HCT116 (cell line): Measurements from ENCODE around the gene TMEM91. TPM values are rescaled to one million over a fixed set of nuclear protein-coding genes. Genes with fewer than 3 reads are reported as not detected.

ENCODE experiments used
- ATAC-seq: fragments of 200-7000 bp; cut with Tn5 transposase; 2 replicates; pipeline ENCODE4 v1.9.1; 2020; ENCODE audit warnings: mild to moderate bottlenecking, moderate library complexity
- BruUV-seq: library from RNA; stranded (reverse); fragments of 400-500 nt; replicated peaks from 2 replicates; lab custom pipeline; 2021; lab: Mats Ljungman, UMichigan
- CTCF ChIA-PET: fragments of 300-600 bp; sonication (Branson Sonifier 250); formaldehyde crosslinking; loops from one replicate; lab custom pipeline; 2021; ENCODE audit warnings: antibody characterized with exemption; lab: Charles Lee
- POLR2A ChIA-PET: fragments of 300-600, 350-600 bp; sonication (Branson Sonifier 250); formaldehyde crosslinking; loops from one replicate; lab custom pipeline; 2021; ENCODE audit warnings: antibody characterized with exemption; lab: Charles Lee
- RAD21 ChIA-PET, 2 experiments: fragments of 300-600 bp; sonication (Branson Sonifier 250); formaldehyde crosslinking; loops; one replicate each; lab custom pipeline; 2023; ENCODE audit warnings: low total read pairs in 2 of 2; ENCODE audit not compliant: uncharacterized antibody in 2 of 2, unreplicated experiment in 2 of 2, low non-redundant PET in 1 of 2; lab: Charles Lee
- DNase-seq: peaks from one replicate; pipeline ENCODE4 v3.0.0-alpha.2; 2010; ENCODE audit warnings: low read depth, low spot score
- H2AFZ ChIP-seq: fragments of 200-600 bp; shearing (Covaris generic), sonication (generic); 2 replicates; pipeline ENCODE4 v1.6.1; 2017; ENCODE audit warnings: low read depth, mixed run types, mixed read lengths, antibody characterized with exemption, low read length; ENCODE audit not compliant: poor library complexity, severe bottlenecking
- H3K27ac ChIP-seq: 2 replicates; pipeline ENCODE4 v1.5.1; 2012; ENCODE audit warnings: low read depth, low read length
- H3K27me3 ChIP-seq: fragments of 200-600 bp; sonication (generic); 2 replicates; pipeline ENCODE4 v1.6.1; 2016; ENCODE audit warnings: mixed run types, low read length, mixed read lengths; ENCODE audit not compliant: insufficient read depth
- H3K36me3 ChIP-seq, 2 experiments: fragments of 200-500 bp in 1 of 2; fragments of 200-600 bp in 1 of 2; sonication (Bioruptor generic) in 1 of 2; sonication (generic) in 1 of 2; 2 replicates each; pipeline versions ENCODE4 v1.5.1 to v1.6.1; 2014 to 2016; ENCODE audit warnings: low read length in 2 of 2, inconsistent platforms in 1 of 2, mixed read lengths in 1 of 2, mixed run types in 1 of 2; ENCODE audit not compliant: insufficient read depth in 2 of 2, control insufficient read depth in 1 of 2
- H3K4me1 ChIP-seq, 2 experiments: fragments of 200-600 bp in 1 of 2; sonication (generic) in 1 of 2; 2 replicates each; pipeline versions ENCODE4 v1.5.1 to v1.6.1; 2012 to 2017; ENCODE audit warnings: low read length in 2 of 2, inconsistent platforms in 1 of 2, mild to moderate bottlenecking in 1 of 2, mixed read lengths in 1 of 2, mixed run types in 1 of 2, moderate library complexity in 1 of 2; ENCODE audit not compliant: insufficient read depth in 2 of 2, control insufficient read depth in 1 of 2
- H3K4me2 ChIP-seq: fragments of 200-600 bp; sonication (generic); 2 replicates; pipeline ENCODE4 v1.6.1; 2017; ENCODE audit warnings: mixed run types, low read length, mixed read lengths
- H3K4me3 ChIP-seq, 2 experiments: fragments of 200-600 bp in 1 of 2; sonication (generic) in 1 of 2; replicated peaks in 1 of 2; 2 replicates each; pipeline ENCODE4 v1.5.1; 2011 to 2016; ENCODE audit warnings: low read length in 2 of 2, control low read depth in 1 of 2, low read depth in 1 of 2, mild to moderate bottlenecking in 1 of 2, mixed read lengths in 1 of 2, mixed run types in 1 of 2
- H3K79me2 ChIP-seq: fragments of 200-600 bp; sonication (generic); 2 replicates; pipeline ENCODE4 v1.6.1; 2017; ENCODE audit warnings: mild to moderate bottlenecking, mixed run types, low read length, moderate library complexity, mixed read lengths; ENCODE audit not compliant: insufficient read depth
- H3K9ac ChIP-seq: fragments of 200-600 bp; sonication (generic); 2 replicates; pipeline ENCODE4 v1.6.1; 2016; ENCODE audit warnings: low read length, mixed read lengths
- H3K9me2 ChIP-seq: fragments of 200-600 bp; sonication (generic), shearing (Covaris generic); 2 replicates; pipeline ENCODE4 v1.6.1; 2017; ENCODE audit warnings: mixed run types, mild to moderate bottlenecking, moderate library complexity; ENCODE audit not compliant: insufficient read depth
- H3K9me3 ChIP-seq, 2 experiments: fragments of 200-500 bp in 1 of 2; fragments of 200-600 bp in 1 of 2; sonication (Bioruptor generic) in 1 of 2; sonication (generic) in 1 of 2; 2 replicates each; pipeline ENCODE4 v1.6.1; 2014 to 2017; ENCODE audit warnings: low read length in 2 of 2, mixed read lengths in 2 of 2, inconsistent platforms in 1 of 2, low read depth in 1 of 2, mild to moderate bottlenecking in 1 of 2, mixed run types in 1 of 2, moderate library complexity in 1 of 2; ENCODE audit not compliant: control insufficient read depth in 1 of 2, insufficient read depth in 1 of 2
- H4K20me1 ChIP-seq: fragments of 200-600 bp; sonication (generic), shearing (Covaris generic); 2 replicates; pipeline ENCODE4 v1.6.1; 2017; ENCODE audit warnings: mixed run types, mild to moderate bottlenecking, moderate library complexity; ENCODE audit not compliant: insufficient read depth
- ATF3 ChIP-seq: IDR thresholded peaks from 2 replicates; pipeline ENCODE4 v1.6.1; 2012
- CBX3 ChIP-seq: IDR thresholded peaks from 2 replicates; pipeline ENCODE4 v1.6.1; 2012; ENCODE audit warnings: low read depth
- CEBPB ChIP-seq: IDR thresholded peaks from 2 replicates; pipeline ENCODE4 v1.6.1; 2012; ENCODE audit warnings: low read depth
- CTCF ChIP-seq, 3 experiments: fragments of 200-600 bp in 1 of 3; sonication (generic) in 1 of 3; IDR thresholded peaks in 2 of 3; conservative IDR thresholded peaks in 1 of 3; 2 replicates each; pipeline ENCODE4 v1.5.1; 2012 to 2017; ENCODE audit warnings: low read depth in 2 of 3, low read length in 2 of 3, antibody characterized with exemption in 1 of 3, borderline replicate concordance in 1 of 3, control low read depth in 1 of 3, mild to moderate bottlenecking in 1 of 3, mixed read lengths in 1 of 3, mixed run types in 1 of 3, moderate library complexity in 1 of 3; ENCODE audit not compliant: insufficient read depth in 1 of 3
- EGR1 ChIP-seq: IDR thresholded peaks from 2 replicates; pipeline ENCODE4 v1.6.1; 2012; ENCODE audit warnings: low read depth
- ELF1 ChIP-seq: IDR thresholded peaks from 2 replicates; pipeline ENCODE4 v1.6.1; 2012; ENCODE audit warnings: low read depth, borderline replicate concordance
- EZH2 ChIP-seq: fragments of 200-600 bp; sonication (generic); IDR thresholded peaks from 2 replicates; pipeline ENCODE4 v1.6.1; 2017; ENCODE audit warnings: antibody characterized with exemption, mixed run types
- EZH2phosphoT487 ChIP-seq: fragments of 200-600 bp; IDR thresholded peaks from 2 replicates; pipeline ENCODE4 v1.6.1; 2018; ENCODE audit warnings: antibody characterized with exemption, borderline replicate concordance
- FOSL1 ChIP-seq: IDR thresholded peaks from 2 replicates; pipeline ENCODE4 v1.6.1; 2012; ENCODE audit warnings: low read depth
- JUND ChIP-seq: IDR thresholded peaks from 2 replicates; pipeline ENCODE4 v1.6.1; 2012
- MAX ChIP-seq: IDR thresholded peaks from 2 replicates; pipeline ENCODE4 v1.6.1; 2012
- POLR2A ChIP-seq: IDR thresholded peaks from 2 replicates; pipeline ENCODE4 v1.7.0; 2011; ENCODE audit warnings: borderline replicate concordance; ENCODE audit not compliant: insufficient read depth, insufficient read length; ENCODE audit errors: extremely low read depth
- RAD21 ChIP-seq: IDR thresholded peaks from 2 replicates; pipeline ENCODE4 v1.6.1; 2012; ENCODE audit warnings: low read depth, mild to moderate bottlenecking
- SIN3A ChIP-seq: IDR thresholded peaks from 2 replicates; pipeline ENCODE4 v1.6.1; 2012; ENCODE audit warnings: low read depth
- SP1 ChIP-seq: IDR thresholded peaks from 2 replicates; pipeline ENCODE4 v1.6.1; 2012; ENCODE audit warnings: low read depth
- SRF ChIP-seq: IDR thresholded peaks from 2 replicates; pipeline ENCODE4 v1.6.1; 2012; ENCODE audit warnings: low read depth
- TCF7L2 ChIP-seq: IDR thresholded peaks from 2 replicates; pipeline ENCODE4 v1.7.0; 2011; ENCODE audit warnings: borderline replicate concordance, inconsistent platforms; ENCODE audit not compliant: insufficient read depth, insufficient read length; ENCODE audit errors: extremely low read depth
- YY1 ChIP-seq: IDR thresholded peaks from 2 replicates; pipeline ENCODE4 v1.6.1; 2011; ENCODE audit warnings: low read length, low read depth, moderate library complexity, mild to moderate bottlenecking; ENCODE audit not compliant: insufficient replicate concordance; ENCODE audit errors: extremely low read depth
- ZBTB33 ChIP-seq: IDR thresholded peaks from 2 replicates; pipeline ENCODE4 v1.6.1; 2011; ENCODE audit warnings: mild to moderate bottlenecking, low read length, moderate library complexity; ENCODE audit not compliant: insufficient replicate concordance; ENCODE audit errors: extremely low read depth
- ZNF274 ChIP-seq: fragments of 200-500 bp; sonication (Bioruptor generic); IDR thresholded peaks from 2 replicates; pipeline ENCODE4 v1.6.1; 2014; ENCODE audit warnings: mild to moderate bottlenecking, low read depth, low read length, inconsistent platforms
- intact Hi-C: fragments of 100-400 bp; cut with micrococcal nuclease; formaldehyde crosslinking; loops from 2 replicates; pipeline ENCODE4 v1.10.0; 2022
- total RNA-seq: library from RNA; stranded (reverse); gene quantifications from one replicate; pipeline ENCODE4 v1.2.1, GENCODE V29; 2021; ENCODE audit not compliant: unreplicated experiment

The TMEM91 gene
- total RNA-seq, 1 experiment from 2014 or later: 4.4 TPM

- no peak for TF ChIP-seq ZNF274
- no peak for TF ChIP-seq POLR2A
- no peak for TF ChIP-seq CEBPB
- TF ChIP-seq YY1: no peak
- no peak for TF ChIP-seq EGR1
- no peak for TF ChIP-seq EZH2
- no peak for TF ChIP-seq RAD21
- TF ChIP-seq CTCF (IDR thresholded peaks at IDR 0.05 in 2 of 3, conservative IDR thresholded peaks at IDR 0.05 in 1 of 3; ENCODE audit: borderline replicate concordance in 1 of 3, insufficient read depth in 1 of 3, low read depth in 2 of 3, low read length in 2 of 3): no peak
- TF ChIP-seq FOSL1: no peak
Observed at GRCh38 chr19:41391618-41392017, 15.3 kb downstream of the TMEM91 start (continued).

- no peak overlapping the region for H3K4me3 ChIP-seq
- H3K27ac ChIP-seq: no peak overlapping the region
- H3K9me3 ChIP-seq: no peaks in the 10 kb centered on the region
- RAD21 ChIA-PET: no interaction called here
- H3K79me2 ChIP-seq: peaks cover 23% of the 10 kb centered on the region
- H4K20me1 ChIP-seq: no peaks in the 10 kb centered on the region
- ATAC-seq (no peak), DNase-seq (no peak)
- peaks cover 10 to 17% of the 10 kb centered on the region in 2 experiments; a peak in 3 of 4 replicates for H3K36me3 ChIP-seq
- H2AFZ ChIP-seq: no peak overlapping the region
- H3K9me2 ChIP-seq: no peaks in the 10 kb centered on the region
- intact Hi-C loops: no loop called here
- peaks cover 2 to 11% of the 10 kb centered on the region in 2 experiments; a peak in 1 of 4 replicates for H3K4me1 ChIP-seq
- no peaks in the 10 kb centered on the region for H3K27me3 ChIP-seq
- H3K9ac ChIP-seq: no peak overlapping the region
- BruUV-seq: no TSS peak
- no peak overlapping the region for H3K4me2 ChIP-seq
- POLR2A ChIA-PET: no interaction called here
- CTCF ChIA-PET: no interaction called here
- TF ChIP-seq EZH2 (no peak), CBX3 (no peak), SRF (no peak), FOSL1 (no peak), MAX (no peak), EGR1 (no peak), SIN3A (no peak), ZBTB33 (no peak), ATF3 (no peak), JUND (no peak), SP1 (no peak), TCF7L2 (no peak), ZNF274 (no peak), CTCF (IDR thresholded peaks at IDR 0.05 in 2 of 3, conservative IDR thresholded peaks at IDR 0.05 in 1 of 3; ENCODE audit: borderline replicate concordance in 1 of 3, insufficient read depth in 1 of 3, low read depth in 2 of 3, low read length in 2 of 3) (no peak), ELF1 (no peak), YY1 (no peak), EZH2phosphoT487 (no peak)
Observed at GRCh38 chr19:41392775-41393174, 16.4 kb downstream of the TMEM91 start.
